WERI-Rb-1 (cell line): ENCODE results near the gene MTCL1.

Experiments used
- DNase-seq: peaks from one replicate; pipeline ENCODE4 v3.0.0-alpha.2; 2020
- H3K27ac ChIP-seq: fragments of 250-450 bp; sonication (Bioruptor Pico); 2 replicates; pipeline ENCODE4 v1.5.1; 2020; ENCODE audit warnings: mild to moderate bottlenecking, moderate library complexity
- H3K27me3 ChIP-seq: fragments of 250-450 bp; sonication (Bioruptor Pico); 2 replicates; pipeline ENCODE4 v1.5.1; 2021; ENCODE audit warnings: mild to moderate bottlenecking, low read depth, moderate library complexity; ENCODE audit not compliant: insufficient read depth, severe bottlenecking
- H3K36me3 ChIP-seq: fragments of 250-450 bp; sonication (Bioruptor Pico); 2 replicates; pipeline ENCODE4 v1.5.1; 2020; ENCODE audit warnings: mild to moderate bottlenecking, moderate library complexity
- H3K4me3 ChIP-seq: 2 replicates; pipeline ENCODE4 v1.5.1; 2011; ENCODE audit warnings: low read depth, mild to moderate bottlenecking, control low read depth, low read length
- H3K9me3 ChIP-seq: fragments of 250-450 bp; sonication (Bioruptor Pico); 2 replicates; pipeline ENCODE4 v1.5.1; 2021; ENCODE audit warnings: mild to moderate bottlenecking, moderate library complexity; ENCODE audit not compliant: severe bottlenecking
- TF ChIP-seq, protein P1 (sequence below): IDR thresholded peaks from 2 replicates; pipeline ENCODE4 v1.5.1; 2011; ENCODE audit warnings: low read depth, mild to moderate bottlenecking, control low read depth, inconsistent platforms, low read length

The MTCL1 gene

DNA sequence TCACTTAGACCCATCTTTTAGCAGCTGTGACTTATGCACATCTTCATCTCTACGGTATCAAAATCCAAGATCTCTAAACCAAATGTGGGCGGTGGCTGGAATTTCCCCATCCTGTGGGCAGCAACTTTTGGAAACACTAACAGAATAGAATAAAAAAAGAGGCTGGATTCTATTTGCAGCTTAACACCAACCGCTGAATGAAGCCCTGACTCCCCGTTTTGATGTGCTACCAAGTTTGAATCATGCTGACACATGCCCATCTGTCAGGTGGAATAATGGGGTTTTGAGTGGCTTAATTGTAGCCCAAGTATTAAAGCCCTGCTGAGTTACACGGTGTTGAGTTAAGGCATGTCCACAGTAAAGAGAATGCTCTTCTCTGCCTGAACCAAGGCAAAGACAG is 165.2 kb downstream of the MTCL1 start:
- H3K36me3 ChIP-seq: no peaks in the 10 kb centered on the region
- no peaks in the 10 kb centered on the region for H3K9me3 ChIP-seq
- no peaks in the 10 kb centered on the region for H3K27me3 ChIP-seq
- no peak overlapping the region for H3K27ac ChIP-seq
- no peak overlapping the region for H3K4me3 ChIP-seq
- no peak for DNase-seq
- TF ChIP-seq, protein P1, sequence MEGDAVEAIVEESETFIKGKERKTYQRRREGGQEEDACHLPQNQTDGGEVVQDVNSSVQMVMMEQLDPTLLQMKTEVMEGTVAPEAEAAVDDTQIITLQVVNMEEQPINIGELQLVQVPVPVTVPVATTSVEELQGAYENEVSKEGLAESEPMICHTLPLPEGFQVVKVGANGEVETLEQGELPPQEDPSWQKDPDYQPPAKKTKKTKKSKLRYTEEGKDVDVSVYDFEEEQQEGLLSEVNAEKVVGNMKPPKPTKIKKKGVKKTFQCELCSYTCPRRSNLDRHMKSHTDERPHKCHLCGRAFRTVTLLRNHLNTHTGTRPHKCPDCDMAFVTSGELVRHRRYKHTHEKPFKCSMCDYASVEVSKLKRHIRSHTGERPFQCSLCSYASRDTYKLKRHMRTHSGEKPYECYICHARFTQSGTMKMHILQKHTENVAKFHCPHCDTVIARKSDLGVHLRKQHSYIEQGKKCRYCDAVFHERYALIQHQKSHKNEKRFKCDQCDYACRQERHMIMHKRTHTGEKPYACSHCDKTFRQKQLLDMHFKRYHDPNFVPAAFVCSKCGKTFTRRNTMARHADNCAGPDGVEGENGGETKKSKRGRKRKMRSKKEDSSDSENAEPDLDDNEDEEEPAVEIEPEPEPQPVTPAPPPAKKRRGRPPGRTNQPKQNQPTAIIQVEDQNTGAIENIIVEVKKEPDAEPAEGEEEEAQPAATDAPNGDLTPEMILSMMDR: no peak

DNA sequence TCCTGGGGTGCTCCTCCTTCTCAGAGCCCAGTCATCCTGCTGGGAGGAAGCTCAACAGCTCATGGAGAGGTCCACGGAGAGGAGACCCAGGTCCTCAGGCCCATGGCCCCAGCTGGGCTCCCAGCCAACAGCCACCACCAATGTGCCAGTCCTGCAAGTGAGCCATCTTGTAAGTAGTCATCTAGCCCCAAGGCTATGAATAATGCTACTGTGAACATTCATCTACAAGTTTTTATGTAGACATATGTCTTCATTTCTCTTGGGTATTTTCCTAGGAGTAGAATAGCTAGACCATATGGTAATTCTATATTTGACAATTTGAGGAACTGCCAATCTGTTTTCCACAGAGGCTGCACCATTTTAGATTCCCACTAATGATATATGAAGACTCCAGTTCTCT is 166.1 kb downstream of the MTCL1 start:
- TF ChIP-seq, protein P1: no peak
- no peaks in the 10 kb centered on the region for H3K27me3 ChIP-seq
- no peak overlapping the region for H3K27ac ChIP-seq
- DNase-seq: no peak
- H3K36me3 ChIP-seq: no peaks in the 10 kb centered on the region
- H3K4me3 ChIP-seq: no peak overlapping the region
- H3K9me3 ChIP-seq: no peaks in the 10 kb centered on the region

DNA sequence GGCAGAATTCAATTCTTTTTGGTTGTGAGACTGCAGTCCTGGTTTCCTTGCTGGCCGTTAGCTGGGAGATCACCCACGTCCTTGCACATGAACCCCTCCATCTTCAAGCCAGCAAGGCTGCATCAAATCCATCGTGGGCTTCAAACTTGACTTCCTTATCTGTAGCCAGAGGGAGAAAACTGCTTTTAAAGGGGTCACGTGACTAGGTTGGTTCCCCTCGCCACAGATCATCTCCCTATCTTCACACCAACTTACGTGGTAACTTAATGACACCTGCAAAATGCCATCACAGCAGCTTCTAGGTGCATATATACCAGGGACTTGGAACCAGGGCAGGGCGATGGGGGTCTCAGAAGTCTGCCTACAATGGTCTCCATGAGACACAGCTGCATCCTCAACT is 169.5 kb downstream of the MTCL1 start:
- no peak overlapping the region for H3K4me3 ChIP-seq
- TF ChIP-seq, protein P1: no peak
- DNase-seq: no peak
- no peaks in the 10 kb centered on the region for H3K27me3 ChIP-seq
- H3K27ac ChIP-seq: no peak overlapping the region
- H3K9me3 ChIP-seq: no peaks in the 10 kb centered on the region
- H3K36me3 ChIP-seq: no peaks in the 10 kb centered on the region

DNA sequence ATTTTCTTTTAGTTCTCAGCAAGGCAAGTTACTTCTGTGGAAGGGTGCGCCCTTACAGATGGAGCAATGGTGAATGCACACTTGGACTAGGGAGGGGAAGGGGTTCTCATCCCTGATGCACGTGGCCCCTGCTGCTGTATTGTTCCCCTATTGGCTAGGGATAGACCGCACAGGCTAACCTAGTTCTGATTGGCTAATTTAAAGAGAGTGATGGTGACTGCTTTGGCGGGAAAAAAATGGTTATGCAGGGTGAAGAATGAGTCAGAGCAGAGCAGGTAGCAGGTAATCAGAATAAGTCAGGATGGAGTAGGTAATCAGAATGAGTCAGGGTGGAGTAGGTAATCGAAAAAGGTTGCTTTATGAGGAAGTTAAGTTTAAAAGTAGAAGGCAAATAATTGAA is 171.5 kb downstream of the MTCL1 start:
- H3K27ac ChIP-seq: no peak overlapping the region
- H3K27me3 ChIP-seq: no peaks in the 10 kb centered on the region
- H3K36me3 ChIP-seq: no peaks in the 10 kb centered on the region
- H3K9me3 ChIP-seq: no peaks in the 10 kb centered on the region
- no peak for DNase-seq
- TF ChIP-seq, protein P1: no peak
- H3K4me3 ChIP-seq: no peak overlapping the region

DNA sequence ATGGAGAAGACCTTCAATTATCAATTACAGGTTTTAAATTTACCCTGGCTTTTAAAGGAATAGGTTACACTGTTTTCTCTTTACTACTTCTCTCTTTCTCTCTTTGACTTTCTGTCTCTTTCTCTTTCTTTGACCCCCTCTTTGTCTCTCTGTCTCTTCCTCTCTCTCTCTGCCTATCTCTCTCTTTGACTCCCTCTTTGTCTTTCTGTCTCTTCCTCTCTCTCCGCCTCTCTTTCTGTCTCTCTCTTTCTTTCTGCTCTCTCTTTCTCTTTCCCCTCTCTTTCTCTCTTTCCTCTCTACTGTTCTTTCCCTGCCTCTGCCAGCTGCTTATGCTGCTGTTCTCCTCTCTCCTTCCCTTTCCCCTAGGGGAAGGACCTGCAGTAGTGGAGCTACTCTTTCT is 175.7 kb downstream of the MTCL1 start:
- TF ChIP-seq, protein P1: no peak
- no peaks in the 10 kb centered on the region for H3K36me3 ChIP-seq
- no peak for DNase-seq
- H3K9me3 ChIP-seq: no peaks in the 10 kb centered on the region
- no peak overlapping the region for H3K4me3 ChIP-seq
- no peaks in the 10 kb centered on the region for H3K27me3 ChIP-seq
- no peak overlapping the region for H3K27ac ChIP-seq
